GM06990 (cell line): ENCODE data around the gene SLC16A6.
A peak's percentile ranks its signal among the peaks of the same experiment; 100 is the strongest.
"Not testable (repeated sequence)": the region's sequence is repeated elsewhere in the genome, so short reads cannot be mapped to it uniquely, and the experiment has no call there.

Source experiments
- DNase-seq: peaks from one replicate; pipeline ENCODE4 v3.0.0-alpha.2; 2011; ENCODE audit not compliant: insufficient read length; ENCODE audit errors: extremely low read depth
- H3K27me3 ChIP-seq: replicated peaks from 2 replicates; pipeline ENCODE4 v1.6.0; 2011; ENCODE audit warnings: low read length; ENCODE audit not compliant: control insufficient read depth, insufficient read depth
- H3K36me3 ChIP-seq: 2 replicates; pipeline ENCODE4 v1.5.1; 2011; ENCODE audit warnings: low read length; ENCODE audit not compliant: control insufficient read depth, insufficient read depth
- H3K4me3 ChIP-seq: replicated peaks from 2 replicates; pipeline ENCODE4 v1.5.1; 2011; ENCODE audit warnings: low read depth, mild to moderate bottlenecking, control low read depth, low read length
- TF ChIP-seq, protein P1 (sequence below): IDR thresholded peaks from 2 replicates; pipeline ENCODE4 v1.5.1; 2011; ENCODE audit warnings: low read length, control low read depth, mild to moderate bottlenecking, inconsistent platforms; ENCODE audit not compliant: insufficient read depth, poor library complexity, severe bottlenecking

The SLC16A6 gene

DNA sequence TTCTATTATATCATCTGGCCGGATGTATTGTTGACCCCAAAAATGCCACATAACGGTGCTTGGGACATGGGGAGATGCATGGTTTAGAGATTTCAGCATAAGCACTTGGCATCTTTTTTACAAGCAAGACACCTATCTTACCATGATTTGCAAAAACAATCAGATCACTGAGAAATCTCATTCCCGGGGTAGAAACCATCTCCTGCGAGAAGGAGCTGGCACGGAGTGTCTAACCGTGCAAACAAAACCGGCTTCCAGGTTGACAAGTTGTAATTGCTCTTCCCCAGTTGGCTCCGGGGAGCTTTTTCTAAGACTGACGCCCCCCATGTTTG is 1.0 kb downstream of the SLC16A6 start:
- DNase-seq, result no peak
- Histone ChIP-seq H3K36me3 (no peaks in the 10 kb centered on the region; the same call in 1 of the 2 replicates), H3K4me3 (peak overlapping the region; percentile 88), H3K27me3 (no peaks in the 10 kb centered on the region)
- TF ChIP-seq, protein P1, sequence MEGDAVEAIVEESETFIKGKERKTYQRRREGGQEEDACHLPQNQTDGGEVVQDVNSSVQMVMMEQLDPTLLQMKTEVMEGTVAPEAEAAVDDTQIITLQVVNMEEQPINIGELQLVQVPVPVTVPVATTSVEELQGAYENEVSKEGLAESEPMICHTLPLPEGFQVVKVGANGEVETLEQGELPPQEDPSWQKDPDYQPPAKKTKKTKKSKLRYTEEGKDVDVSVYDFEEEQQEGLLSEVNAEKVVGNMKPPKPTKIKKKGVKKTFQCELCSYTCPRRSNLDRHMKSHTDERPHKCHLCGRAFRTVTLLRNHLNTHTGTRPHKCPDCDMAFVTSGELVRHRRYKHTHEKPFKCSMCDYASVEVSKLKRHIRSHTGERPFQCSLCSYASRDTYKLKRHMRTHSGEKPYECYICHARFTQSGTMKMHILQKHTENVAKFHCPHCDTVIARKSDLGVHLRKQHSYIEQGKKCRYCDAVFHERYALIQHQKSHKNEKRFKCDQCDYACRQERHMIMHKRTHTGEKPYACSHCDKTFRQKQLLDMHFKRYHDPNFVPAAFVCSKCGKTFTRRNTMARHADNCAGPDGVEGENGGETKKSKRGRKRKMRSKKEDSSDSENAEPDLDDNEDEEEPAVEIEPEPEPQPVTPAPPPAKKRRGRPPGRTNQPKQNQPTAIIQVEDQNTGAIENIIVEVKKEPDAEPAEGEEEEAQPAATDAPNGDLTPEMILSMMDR, result no peak

DNA sequence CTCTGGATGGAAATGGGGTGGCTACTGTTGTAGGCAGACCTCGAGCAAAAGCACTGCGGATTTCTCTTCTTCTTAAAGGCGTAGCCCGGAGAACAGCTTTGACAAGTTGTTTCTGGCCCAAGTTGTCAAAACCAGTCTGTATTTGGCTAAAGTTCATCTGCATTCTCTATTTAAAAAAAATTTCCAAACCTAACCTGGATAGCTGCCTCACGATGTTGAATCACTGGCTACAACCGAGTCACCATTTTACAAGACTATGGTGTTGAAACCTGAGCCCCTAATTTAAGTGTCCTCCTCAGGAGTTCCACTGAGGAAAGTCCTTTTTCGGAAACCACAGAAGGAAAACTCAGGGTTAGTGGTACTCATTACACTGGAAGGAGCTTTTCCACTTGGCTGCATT is 1.5 kb downstream of the SLC16A6 start:
- no peaks in the 10 kb centered on the region for H3K27me3 ChIP-seq
- no peaks in the 10 kb centered on the region; the same call in 1 of the 2 replicates for H3K36me3 ChIP-seq
- peak overlapping the region; percentile 88 for H3K4me3 ChIP-seq
- no peak for DNase-seq
- TF ChIP-seq, protein P1, result no peak

DNA sequence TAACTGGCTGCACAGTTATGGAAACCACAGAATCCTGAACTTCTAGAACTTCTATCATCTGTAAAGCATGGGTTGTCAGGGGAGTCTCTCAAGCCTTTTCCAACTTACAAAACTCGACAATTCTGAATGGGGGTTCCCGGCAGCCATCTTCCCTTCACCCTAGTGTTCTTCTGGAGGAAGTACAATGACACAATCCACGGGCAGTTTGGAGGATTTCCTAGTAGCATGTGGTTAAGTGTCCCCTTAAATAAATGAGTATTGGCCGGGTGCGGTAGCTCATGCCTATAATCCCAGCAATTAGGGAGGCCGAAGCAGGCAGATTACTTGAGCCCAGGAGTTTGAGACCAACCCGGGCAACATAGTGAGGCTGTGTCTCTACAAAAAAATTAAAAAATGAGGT is 2.1 kb downstream of the SLC16A6 start:
- DNase-seq, result no peak
- TF ChIP-seq, protein P1, result peak; percentile 32
- Histone ChIP-seq H3K27me3 (no peaks in the 10 kb centered on the region), H3K4me3 (peak overlapping the region; percentile 88), H3K36me3 (no peaks in the 10 kb centered on the region; the same call in 1 of the 2 replicates)

DNA sequence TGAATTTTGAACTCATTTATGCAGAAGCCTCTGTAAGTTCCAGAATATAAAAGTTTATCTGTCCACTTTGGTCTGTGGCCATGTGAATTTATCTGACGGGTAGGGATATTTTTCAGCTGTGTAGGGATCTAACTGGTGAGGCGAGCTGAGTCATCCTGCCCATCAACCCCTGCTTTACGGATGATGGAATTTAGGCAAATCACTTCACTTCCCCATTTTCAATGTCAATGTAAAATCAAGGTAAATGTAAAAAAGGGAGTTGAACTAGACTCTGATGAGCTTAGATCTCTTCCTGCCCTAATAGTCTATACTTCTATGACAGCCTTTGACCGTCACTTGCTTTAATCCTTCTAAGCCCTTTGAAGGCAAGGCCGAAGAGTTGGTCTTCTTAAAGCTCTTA is 2.6 kb downstream of the SLC16A6 start:
- peak overlapping the region; percentile 88 for H3K4me3 ChIP-seq
- TF ChIP-seq, protein P1, result no peak
- no peaks in the 10 kb centered on the region; the same call in 1 of the 2 replicates for H3K36me3 ChIP-seq
- H3K27me3 ChIP-seq, result no peaks in the 10 kb centered on the region
- DNase-seq, result peak; percentile 56

DNA sequence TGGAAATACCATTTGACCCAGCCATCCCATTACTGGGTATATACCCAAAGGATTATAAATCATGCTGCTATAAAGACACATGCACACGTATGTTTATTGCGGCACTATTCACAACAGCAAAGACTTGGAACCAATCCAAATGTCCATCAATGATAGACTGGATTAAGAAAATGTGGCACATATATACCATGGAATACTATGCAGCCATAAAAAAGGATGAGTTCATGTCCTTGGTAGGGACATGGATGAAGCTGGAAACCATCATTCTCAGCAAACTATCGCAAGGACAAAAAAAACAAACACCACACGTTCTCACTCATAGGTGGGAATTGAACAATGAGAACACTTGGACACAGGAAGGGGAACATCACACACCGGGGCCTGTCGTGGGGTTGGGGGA is 9.0 kb downstream of the SLC16A6 start:
- not testable (repeated sequence) for H3K4me3 ChIP-seq, H3K36me3 ChIP-seq, H3K27me3 ChIP-seq, DNase-seq

DNA sequence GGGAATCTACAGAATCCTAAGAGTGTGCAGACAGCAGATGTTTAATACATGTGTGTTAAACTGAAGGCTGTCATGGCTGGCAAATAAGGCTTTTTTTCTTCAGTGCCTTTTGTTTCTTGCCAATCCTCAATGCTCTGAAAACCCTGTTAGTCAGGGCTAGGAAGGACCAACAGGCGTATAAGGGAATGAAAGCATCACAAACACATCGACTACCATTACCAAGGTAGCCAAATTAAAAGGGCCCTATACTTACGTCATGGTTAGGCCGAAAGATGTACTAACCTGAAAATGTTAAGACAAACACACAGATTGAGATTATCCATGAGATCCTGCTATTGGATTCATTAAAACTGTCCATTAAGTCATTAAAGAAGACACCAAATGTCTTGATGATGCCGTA is 13.1 kb downstream of the SLC16A6 start:
- Histone ChIP-seq H3K36me3 (peaks cover 4% of the 10 kb centered on the region), H3K27me3 (no peaks in the 10 kb centered on the region), H3K4me3 (no peak overlapping the region)
- no peak for DNase-seq
- TF ChIP-seq, protein P1, result no peak

DNA sequence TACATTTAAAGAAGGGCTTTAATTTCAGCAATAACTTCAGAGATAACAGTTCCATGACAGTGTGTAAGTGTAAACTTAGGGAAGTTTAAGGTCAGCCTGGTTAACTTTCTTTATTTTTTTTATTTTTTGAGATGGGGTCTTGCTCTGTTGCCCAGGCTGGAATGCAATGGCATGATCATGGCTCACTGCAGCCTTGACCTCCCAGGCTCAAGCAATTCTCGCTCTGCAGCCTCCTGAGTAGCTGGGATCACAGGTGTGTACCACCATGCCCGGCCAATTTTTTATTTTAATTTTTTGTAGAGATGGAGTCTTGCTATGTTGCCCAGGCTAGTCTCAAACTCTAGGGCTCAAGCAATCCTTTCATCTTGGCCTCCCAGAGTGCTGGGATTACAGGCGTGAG is 14.6 kb downstream of the SLC16A6 start:
- not testable (repeated sequence) for H3K4me3 ChIP-seq, DNase-seq, H3K27me3 ChIP-seq, H3K36me3 ChIP-seq
